NCI-H510A treated with DMSO at 0.1 percent for 48 hours (cell line): Measurements from ENCODE around the gene PRRG1.
"Not testable (repeated sequence)": the region's sequence is repeated elsewhere in the genome, so short reads cannot be mapped to it uniquely, and the experiment has no call there.

Experiments used
- DNase-seq: peaks from one replicate; lab custom pipeline; 2025; lab: John Stamatoyannopoulos, UW

The PRRG1 gene

DNA sequence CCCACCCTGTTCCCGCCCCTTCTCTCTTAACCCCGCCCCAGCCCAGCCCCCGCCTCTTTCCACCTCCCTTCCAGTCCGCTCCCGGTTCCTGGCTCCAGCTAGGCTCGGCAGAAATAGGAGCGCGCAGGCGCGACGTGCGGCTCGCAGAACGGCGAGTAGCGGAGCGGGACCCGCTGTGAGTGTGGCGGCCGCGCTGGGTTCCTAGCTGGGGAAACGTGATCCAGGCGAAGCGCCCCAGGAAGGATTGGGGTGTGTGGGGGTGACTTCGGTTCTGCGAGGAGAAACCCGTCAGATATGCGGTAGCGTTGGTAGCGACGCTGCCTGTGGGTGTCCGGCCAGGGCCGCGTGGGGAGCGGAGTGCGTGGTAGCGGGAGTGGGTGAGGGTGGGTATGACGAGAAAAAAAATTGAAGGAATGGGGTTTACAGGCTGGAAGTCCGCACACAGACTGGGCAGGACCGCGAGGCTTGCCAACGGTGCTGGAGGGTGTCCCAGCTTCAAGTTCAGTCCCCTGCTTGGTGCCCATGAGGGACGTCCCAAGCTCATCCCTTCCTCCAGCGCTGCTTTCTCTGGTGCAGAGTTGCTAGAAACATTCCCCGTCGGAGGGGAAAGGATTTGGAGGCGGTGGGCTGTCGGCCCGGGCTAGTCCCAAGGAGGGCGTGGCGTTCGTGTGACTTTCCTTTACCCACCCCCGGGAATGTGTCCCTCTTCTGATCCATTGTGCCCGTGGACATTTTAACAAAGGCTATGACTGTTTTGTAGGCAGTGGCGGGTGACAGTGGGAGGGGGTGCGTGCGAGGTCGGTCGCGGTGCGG lies at the start of gene PRRG1:
Gene PRRG1, plus strand, starts transcription at position 144 of the 813 bp plus-strand sequence. CDS start 56,886 bp downstream, outside the sequence.
- DNase-seq, result peak; percentile 0

DNA sequence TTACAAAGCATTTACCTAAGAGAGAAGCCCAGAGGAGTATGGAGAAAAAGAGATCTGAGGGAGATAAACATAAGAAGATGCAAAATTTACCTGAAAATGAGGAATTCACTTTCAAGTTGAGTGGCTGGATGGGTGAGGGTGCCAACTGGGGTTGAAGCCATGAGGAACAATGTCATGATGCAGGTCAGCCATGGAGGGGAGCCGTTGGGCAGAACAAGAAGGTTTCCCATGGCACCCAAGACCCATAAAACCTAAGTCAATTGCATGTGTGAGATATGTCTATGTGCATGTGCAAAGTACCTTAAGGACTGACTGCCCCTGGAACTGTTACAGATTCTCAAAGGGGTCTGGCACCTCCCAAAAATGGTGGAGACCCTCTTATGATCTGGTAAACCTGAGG lies 46.6 kb upstream of the PRRG1 start:
- DNase-seq, result no peak

DNA sequence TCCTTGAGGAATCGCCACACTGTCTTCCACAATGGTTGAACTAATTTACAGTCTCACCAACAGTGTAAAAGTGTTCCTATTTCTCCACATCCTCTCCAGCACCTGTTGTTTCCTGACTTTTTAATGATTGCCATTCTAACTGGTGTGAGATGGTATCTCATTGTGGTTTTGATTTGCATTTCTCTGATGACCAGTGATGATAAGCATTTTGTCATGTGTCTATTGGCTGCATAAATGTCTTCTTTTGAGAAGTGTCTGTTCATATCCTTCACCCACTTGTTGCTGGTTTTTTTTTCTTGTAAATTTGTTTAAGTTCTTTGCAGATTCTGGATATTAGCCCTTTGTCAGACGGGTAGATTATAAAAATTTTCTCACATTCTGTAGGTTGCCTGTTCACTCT lies 43.9 kb upstream of the PRRG1 start:
- not testable (repeated sequence) for DNase-seq

DNA sequence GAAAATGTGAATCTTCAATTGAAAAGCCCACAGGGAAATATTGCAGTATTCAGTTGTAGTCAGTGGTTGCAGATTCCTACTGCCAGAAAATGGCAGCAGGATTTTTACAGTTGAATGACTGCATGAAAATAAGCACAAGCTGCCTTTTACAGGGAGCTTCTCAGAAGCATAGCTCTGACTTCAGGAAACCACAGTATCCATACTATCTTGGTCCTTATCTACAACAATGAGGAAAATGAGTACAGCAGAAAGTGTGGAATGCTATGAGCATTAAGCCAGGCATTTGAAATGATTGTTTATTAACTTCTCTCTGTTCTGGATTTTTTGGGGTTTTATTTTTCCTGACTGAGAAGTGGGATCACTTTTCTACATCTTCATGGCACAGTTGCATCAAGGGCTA lies 34.6 kb upstream of the PRRG1 start:
- DNase-seq, result no peak

DNA sequence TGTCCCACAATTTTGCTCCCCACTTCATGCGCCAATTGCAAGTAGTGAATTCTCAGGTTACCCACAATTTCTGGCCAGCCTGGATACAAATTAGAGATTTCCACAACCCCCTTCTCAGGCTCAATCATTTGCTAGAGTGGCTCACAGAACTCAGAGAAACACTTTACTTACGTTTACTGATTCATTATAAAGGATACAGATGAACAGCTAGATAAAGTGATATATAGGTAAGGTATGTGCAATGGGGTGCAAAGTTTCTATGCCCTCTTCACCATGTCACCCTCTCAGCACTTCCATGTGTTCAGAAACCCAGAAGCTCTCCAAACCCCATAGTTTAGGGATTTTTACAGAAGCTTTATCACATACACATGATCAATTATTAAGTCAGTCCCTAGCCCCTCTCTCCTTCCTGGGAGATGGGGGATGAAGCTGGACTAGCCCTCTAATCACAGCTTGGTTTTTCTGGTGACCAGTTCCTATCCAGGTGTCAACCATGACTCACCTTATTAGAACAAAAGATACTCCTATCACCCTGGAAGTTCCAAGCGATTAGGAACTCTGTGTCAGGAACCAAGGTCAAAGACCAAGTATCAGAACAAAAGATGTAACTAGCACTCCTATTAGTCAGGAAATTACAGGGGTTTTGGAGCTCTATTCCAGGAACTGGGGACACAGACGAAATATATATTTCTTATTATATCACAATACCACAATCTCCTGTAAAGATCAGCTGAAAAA lies 33.5 kb upstream of the PRRG1 start:
- DNase-seq, result no peak

DNA sequence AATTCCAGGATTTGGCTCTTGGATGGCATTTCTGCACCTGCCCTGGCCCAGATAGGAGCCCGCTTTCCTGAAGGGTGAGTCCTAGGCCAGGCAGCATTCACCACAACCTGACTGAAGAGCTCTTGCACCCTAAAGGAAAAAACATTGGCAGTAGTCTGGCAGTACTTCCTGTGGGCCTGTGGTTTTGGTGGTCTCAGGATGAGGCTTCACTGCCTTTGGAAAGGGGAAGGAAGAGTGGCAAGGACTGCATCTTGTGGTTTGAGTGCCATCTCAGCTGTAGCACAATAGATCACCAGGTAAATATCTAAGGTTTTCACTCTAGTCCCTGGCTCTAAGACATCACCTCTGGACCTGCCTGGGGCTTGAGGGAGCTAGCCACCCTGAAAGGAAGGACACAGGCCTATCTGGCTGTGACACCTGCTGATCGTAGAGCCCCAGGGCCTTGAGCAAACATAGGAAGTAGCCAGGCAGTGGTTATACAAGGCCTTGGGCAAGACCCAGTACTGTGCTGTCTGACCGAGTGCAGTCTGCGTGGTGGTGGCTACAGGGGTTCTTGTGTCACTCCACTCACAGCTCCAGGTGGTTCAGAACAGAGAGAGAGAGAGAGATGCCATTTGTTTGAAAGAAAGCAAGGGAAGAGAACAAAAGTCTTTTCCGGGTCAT lies 28.5 kb upstream of the PRRG1 start:
- DNase-seq, result no peak

DNA sequence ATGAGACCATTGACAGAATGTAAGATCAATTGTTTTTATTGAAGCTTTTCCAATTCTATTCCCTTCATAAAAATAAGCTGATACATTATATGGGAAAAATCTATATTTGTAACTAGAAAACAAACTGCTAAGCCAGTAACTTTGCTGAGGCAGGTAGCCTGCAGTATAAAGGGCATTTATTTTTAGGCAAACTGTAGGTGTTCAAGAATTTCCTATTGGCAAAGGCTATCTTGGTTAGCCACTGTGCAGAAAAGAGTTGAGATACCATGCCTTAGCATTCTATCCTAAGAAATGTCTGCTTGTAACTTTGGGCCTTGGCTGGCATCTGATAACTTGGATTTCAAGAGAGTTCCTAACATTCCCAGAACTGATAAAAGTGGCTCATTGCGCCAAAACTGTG lies 18.5 kb upstream of the PRRG1 start:
- DNase-seq, result no peak

DNA sequence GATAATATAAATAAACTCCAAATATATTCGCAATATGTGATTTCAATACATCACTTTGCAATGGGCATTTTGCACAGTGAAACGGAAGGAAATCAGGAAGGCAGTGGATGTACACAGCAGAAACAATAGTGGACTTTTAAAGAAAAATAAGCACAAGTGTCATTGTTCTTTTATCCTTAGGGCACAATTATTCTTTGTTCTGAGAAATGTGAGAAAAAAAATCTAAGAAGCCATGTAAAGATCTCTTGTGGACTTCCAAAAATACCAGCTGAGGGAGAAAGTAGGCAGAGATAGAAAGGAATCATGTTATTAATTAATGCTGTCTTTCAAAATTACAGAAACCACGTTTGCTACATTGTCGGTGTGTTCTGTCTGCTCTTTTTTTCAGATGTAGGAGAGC lies 17.6 kb upstream of the PRRG1 start:
- DNase-seq, result no peak

DNA sequence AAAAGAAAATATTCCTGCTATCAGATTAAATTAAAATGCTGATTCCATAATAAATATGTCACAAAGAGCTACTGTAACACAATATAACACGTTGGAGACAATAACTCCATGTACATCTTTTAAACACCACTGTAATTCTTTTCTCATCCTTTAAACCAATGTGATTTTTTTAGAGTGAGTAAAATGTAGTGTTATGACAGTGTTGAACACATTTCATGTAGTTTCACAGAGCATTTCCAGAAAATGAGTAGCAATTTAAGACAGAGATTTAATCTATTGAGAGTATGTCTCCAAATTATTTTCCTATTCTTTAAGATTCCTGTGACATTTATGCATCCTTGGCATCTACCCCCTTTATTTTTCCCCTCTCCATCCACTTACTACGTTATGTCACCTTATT lies 17.1 kb upstream of the PRRG1 start:
- no peak for DNase-seq

DNA sequence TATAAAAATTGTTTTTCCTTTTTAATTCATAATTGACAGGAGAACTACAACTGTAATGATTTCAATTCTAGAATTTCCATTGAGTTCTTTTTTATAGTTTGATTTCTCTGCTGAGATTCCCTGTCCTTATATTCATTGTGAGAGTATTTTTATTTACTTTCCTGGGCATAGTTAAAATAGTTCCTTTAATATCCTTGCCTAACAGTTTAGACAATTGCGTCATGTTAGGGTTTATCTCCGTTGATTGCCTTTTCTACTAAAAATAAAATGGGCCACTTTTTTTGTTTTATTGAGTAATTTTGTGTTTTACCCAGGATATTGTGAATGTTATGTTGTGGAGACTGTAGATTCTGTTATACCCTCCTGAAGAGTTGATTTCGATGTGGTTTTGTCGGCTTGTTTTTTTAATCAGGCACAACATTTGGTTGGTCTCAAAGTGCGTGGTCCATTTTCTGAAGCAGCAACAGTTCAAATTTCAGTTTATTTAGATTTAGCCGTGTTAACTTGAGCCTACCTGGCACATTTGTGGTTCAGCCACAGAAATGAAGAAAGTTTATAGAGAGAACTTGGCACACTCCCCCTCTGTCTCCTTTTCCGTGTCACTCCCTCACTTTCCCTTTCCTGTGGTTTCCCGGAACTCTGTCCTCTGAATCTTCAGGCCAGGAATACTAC lies 16.0 kb upstream of the PRRG1 start:
- no peak for DNase-seq

DNA sequence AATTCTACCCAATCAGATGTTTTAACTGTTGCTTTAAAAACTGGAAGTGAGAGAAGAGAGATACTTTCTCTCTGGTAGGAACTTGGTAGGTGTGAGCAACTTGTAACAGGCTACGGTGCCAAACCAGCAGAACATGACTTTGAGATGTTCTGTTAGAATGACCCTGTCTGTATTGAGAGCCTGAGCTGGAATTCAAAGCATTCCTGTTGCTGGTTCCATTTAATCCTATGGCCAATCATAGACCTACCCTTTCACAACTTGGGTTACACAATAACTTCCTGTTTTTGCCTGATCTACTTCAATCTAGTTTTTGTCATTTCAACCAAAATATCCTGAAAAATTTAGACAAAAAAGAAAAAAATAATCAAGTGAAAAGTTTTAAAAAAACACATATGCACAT lies 1.7 kb upstream of the PRRG1 start:
- no peak for DNase-seq

DNA sequence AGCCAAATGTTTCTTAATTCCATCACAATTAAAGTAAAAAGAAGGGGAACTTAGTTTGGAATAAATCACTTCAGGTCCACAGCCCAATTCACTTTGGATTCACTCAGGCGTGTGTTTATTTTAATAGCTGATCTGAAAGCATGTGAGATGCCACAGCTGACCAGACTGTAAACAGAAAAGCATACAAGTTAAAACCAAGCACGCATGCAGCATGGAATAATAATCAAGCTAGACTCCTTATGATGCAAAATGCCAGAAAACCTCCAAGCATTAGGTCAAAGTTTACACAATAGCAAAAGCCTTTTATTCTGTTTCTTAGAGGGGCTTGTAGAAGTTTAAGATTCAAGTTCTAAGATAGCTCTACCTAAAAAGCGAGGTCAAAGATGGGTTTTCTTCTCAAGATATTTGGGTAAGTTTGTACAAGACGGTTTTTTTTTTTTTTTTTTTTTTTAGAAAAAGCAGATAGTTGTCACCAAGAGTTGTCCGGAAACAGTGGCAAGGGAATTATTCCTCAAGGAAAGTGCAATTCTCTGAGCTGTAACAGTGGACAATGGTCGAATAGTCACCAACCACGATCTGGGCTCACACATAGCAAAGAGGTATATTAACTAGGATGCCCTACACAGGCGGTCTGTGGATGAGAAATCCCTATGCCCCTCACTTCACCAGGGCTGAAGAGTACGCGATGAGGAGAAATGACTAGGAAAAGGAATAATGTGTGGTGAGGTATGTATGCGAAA lies 763 bp upstream of the PRRG1 start:
- no peak for DNase-seq

DNA sequence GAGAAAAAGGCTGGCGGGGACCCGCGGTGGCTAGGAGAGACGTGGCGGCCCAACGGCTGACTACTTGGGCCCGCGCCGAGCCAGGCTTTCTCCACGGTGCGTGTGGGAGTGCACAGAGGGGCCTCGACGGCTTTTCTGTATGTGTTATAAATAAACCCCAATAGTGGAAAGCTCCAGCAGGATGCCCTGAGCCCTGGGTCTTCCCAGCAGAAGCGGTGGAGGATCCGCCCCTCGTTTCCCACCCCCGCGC lies 268 bp upstream of the PRRG1 start:
- DNase-seq, result peak; percentile 59

DNA sequence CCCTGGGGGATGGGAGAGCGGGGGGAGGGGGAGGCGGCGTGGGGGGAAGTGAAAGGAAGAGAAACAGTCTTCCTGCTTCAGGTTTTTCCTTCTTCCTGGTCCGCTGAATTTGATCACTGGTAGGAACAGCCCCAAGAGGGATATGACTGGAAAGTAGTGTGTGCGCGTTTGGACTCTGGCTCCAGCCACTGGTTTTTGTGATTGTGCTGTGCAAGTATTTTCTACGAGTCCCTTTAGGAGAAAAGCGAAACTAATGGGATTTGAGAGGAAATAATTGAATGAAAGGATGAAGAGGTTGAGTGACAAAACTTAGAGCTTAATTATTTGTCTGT lies 836 bp downstream of the PRRG1 start:
- no peak for DNase-seq

DNA sequence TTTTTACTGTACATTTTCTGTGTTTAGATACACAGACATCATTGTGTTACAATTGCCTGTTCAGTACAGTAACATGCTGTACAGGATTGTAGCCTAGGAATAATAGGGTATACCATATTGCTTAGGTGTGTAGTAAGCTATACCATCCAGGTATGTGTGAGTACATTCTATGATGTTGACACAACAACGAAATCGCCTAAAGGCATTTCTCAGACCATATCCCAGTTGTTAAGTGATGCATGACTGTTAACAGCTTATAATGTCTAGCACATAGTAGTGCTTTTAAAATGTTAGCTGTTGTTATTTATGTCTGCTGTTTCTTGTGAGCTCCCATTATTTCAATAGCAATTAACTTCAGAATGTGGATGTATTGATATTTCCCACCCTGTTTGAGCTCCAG lies 4.5 kb downstream of the PRRG1 start:
- no peak for DNase-seq

DNA sequence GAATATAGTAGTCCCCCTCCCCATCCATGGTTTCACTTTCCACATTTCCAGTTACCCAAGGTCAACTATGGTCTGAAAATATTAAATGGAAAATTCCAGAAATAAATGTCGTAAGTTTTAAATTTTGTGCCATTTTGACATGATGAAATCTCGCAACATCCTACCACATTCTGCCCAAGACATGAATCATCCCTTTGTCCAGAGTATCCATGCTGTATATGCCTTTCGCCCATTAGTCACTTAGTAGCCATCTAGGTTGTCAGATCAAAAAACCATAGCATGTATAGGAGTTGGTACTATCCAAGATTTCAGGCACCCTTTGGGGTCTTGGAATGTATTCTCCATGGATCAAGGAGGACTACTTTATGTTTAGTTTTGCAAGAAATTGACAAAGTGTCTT lies 8.3 kb downstream of the PRRG1 start:
- DNase-seq, result no peak

DNA sequence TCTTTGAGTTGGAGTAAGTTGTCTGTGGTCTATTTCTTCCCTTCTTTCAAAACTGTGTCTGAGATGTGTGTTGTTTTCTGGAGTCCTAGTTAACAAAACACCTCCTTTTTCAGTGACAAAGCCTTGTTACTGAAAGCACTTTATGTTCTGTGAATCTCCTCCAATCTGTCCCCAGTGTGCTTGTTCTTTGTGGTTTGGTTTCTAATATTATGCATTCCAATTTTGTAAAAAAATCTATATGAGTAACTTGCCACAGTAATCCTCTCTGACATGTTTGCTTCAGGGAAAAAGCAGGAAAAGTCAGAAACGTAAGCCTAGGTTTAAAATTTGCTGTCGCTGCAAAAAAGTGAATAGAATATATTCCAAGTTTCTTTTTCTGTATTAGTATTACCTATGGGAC lies 12.4 kb downstream of the PRRG1 start:
- DNase-seq, result no peak

DNA sequence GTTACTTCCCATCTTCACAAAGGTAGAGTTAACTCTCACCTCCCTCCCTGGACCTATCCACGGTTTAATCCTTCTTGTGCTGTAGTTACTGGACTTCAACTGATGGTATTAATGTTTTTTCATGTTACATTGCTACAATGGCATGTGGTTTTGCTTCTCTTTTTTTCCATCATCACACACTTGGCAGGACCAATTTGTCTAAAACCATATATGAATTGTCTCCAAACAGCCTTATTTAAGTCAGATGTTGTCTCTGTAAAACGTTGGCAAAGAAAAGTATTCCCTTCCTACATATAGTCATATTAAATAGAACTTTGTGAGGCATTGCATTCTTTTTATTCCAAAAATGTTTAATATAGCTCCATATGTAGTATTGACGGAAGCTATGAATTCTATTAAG lies 15.5 kb downstream of the PRRG1 start:
- no peak for DNase-seq

DNA sequence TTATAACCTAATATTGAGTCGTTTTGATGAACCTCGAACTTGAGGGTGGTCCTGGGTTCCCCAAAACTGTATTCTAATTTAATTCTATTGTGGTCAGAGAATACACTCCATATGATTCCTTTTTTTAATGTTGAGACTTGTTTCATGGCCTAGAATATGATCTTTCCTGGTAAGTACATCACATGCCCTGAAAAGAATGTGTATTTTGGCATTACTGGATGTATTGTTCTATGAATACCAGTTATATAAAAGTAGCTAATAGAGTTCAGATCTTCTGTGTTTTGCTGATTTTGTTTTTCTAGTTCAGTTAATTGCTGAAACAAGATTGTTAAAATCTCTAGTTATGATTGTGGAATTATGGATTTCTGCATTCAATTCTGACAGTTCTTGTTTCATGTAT lies 18.8 kb downstream of the PRRG1 start:
- no peak for DNase-seq

DNA sequence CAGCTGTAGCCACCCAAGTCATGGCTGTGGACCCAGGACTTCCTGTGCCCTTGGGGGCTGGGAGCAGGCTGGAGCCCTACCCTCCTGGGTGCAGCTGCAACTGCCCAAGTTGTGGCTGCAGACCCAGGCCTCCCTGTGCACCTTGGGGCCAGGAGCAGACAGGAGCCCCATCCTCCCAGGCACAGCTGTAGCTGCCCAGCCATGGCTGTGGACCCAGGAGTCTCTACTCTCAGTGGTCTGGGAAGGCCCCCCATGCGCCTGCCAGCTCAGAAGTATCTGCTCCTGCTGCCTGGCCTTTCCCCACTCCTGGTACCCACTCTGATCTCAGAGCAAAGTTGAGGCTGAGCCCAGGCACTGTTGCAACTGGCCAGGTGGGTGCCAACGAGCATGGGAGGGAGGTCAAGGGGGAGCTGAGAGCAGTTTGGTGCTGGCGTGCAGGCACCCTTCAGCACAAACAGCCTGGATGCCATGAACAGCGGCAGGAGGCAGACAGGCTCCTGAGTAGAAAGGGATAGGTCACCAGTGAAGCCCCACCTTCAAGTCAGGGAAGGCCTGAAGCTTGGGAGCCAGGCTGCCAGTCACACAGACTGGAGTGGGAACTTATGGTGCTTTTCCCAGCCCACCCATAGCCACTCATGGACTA lies 21.5 kb downstream of the PRRG1 start:
- no peak for DNase-seq

DNA sequence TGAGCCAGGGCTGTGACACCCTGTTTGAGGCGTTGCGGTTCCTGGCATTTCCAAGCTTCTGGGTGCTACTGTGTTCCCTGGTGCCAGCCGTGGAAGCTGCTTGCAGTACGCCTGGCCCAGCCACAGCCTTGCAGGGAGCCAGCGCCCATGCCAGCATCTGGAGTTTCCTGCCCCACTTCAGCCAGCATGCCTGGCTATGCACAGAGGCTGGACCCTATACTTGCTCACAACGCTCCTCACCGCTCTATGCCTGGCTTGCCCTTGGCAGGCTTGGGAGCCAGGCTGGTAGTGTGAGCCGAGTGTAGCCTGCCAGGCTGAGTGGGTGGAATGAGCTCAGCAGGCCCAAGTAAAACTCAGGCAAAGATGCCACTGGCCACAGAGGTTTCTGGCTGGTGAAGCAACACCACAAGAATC lies 22.4 kb downstream of the PRRG1 start:
- DNase-seq, result no peak

DNA sequence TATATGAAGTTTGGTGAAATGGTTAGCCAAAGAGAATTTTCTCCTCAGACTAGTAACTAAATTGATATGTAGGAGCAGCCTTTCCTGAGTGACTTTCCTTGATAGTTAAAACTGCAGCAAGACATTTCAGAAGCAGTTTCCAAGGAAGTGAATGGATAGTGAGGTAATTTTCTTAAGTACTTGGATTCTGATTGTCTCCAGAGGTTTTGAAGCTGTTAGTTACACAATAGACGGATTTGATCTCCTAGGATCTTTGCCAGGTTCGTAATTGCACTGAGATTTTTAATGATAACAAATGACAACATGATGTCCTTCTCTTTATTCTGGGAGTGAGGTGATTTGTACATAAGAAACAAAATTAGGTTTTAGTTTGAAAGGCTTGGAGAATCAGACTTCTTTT lies 29.2 kb downstream of the PRRG1 start:
- no peak for DNase-seq
